ENCODE measurements around the gene TRIM16.

- TF ChIP-seq GATA3 (IDR thresholded peaks at IDR 0.05; ENCODE audit: low read depth, low read length) (no peak), GATA2 (IDR thresholded peaks at IDR 0.05; ENCODE audit: low read depth, low read length) (no peak)
Measured at GRCh38 chr17:15660077-15660476, 24.0 kb downstream of the TRIM16 start.
